GM12878 (cell line): Measurements from ENCODE around the gene MMGT1. TPM values are rescaled to one million over a fixed set of nuclear protein-coding genes. Genes with fewer than 3 reads are reported as not detected.

Experiments used
- ATAC-seq: fragments of 200-7000 bp; cut with Tn5 transposase; 3 replicates; pipeline ENCODE4 v1.9.1; 2020; ENCODE audit warnings: mild to moderate bottlenecking, moderate library complexity
- BruUV-seq: library from RNA; stranded (reverse); fragments of 400-500 nt; replicated peaks from 2 replicates; lab custom pipeline; 2021; lab: Mats Ljungman, UMichigan
- CTCF ChIA-PET: fragments of 300-600 bp; sonication (Branson Sonifier 250); formaldehyde crosslinking; extraction: SDS; loops from one replicate; lab custom pipeline; 2021; ENCODE audit warnings: inconsistent platforms; lab: Yijun Ruan, JAX
- POLR2A ChIA-PET: fragments of 350-600 bp; formaldehyde crosslinking; extraction: SDS; loops from one replicate; lab custom pipeline; 2021; ENCODE audit warnings: inconsistent platforms; lab: Charles Lee
- RAD21 ChIA-PET: fragments of 300-600 bp; sonication (Branson Sonifier 250); formaldehyde crosslinking; loops from one replicate; lab custom pipeline; 2023; ENCODE audit warnings: antibody characterized with exemption; ENCODE audit not compliant: unreplicated experiment; lab: Charles Lee
- SMC1A ChIA-PET: fragments of 300-600 bp; sonication (Branson Sonifier 250); formaldehyde crosslinking; loops from one replicate; lab custom pipeline; 2023; ENCODE audit not compliant: unreplicated experiment, uncharacterized antibody; lab: Charles Lee
- DNase-seq: peaks from one replicate; pipeline ENCODE4 v3.0.0-alpha.2; 2011; ENCODE audit warnings: low read depth, low spot score
- FAIRE-seq: peaks from 3 replicates; lab custom pipeline; 2011; peaks lifted over from hg19 to GRCh38; lab: Jason Lieb, UNC
- H2AFZ ChIP-seq: 2 replicates; pipeline ENCODE4 v1.6.0; 2011; ENCODE audit warnings: low read depth, low read length, control low read depth; ENCODE audit not compliant: control insufficient read depth
- H3K27ac ChIP-seq: 2 replicates; pipeline ENCODE4 v1.5.1; 2011; ENCODE audit warnings: control low read depth; ENCODE audit not compliant: control insufficient read depth, insufficient read depth
- H3K27me3 ChIP-seq, 2 experiments: replicated peaks in 1 of 2; 2 replicates each; pipeline versions ENCODE4 v1.6.0 to v1.6.1; 2011; ENCODE audit warnings: low read length in 1 of 2; ENCODE audit not compliant: control insufficient read depth in 2 of 2, insufficient read depth in 2 of 2
- H3K36me3 ChIP-seq, 2 experiments: 2 replicates each; pipeline ENCODE4 v1.5.1; 2011; ENCODE audit warnings: low read length in 1 of 2; ENCODE audit not compliant: control insufficient read depth in 2 of 2, insufficient read depth in 2 of 2
- H3K4me1 ChIP-seq: 2 replicates; pipeline ENCODE4 v1.6.1; 2011; ENCODE audit warnings: mild to moderate bottlenecking, low read length, moderate library complexity, mixed read lengths; ENCODE audit not compliant: control insufficient read depth, insufficient read depth
- H3K4me2 ChIP-seq: 2 replicates; pipeline ENCODE4 v1.6.0; 2011; ENCODE audit warnings: control low read depth; ENCODE audit not compliant: control insufficient read depth, insufficient read depth
- H3K4me3 ChIP-seq: fragments of 200-600 bp; sonication (generic); 2 replicates; pipeline ENCODE4 v1.5.1; 2016
- H3K79me2 ChIP-seq: 2 replicates; pipeline ENCODE4 v1.6.0; 2011; ENCODE audit warnings: low read length; ENCODE audit not compliant: control insufficient read depth, insufficient read depth
- H3K9ac ChIP-seq: 2 replicates; pipeline ENCODE4 v1.8.0; 2011; ENCODE audit warnings: low read length, control low read depth, mixed read lengths; ENCODE audit not compliant: control insufficient read depth, insufficient read depth
- H3K9me3 ChIP-seq: replicated peaks from 3 replicates; pipeline ENCODE4 v1.5.1; 2011; ENCODE audit warnings: mild to moderate bottlenecking, low read length; ENCODE audit not compliant: control insufficient read depth, insufficient read depth
- H4K20me1 ChIP-seq: 2 replicates; pipeline ENCODE4 v1.6.0; 2011; ENCODE audit not compliant: control insufficient read depth, insufficient read depth
- GATAD2B ChIP-seq: fragments of 450-650 bp; conservative IDR thresholded peaks from 2 replicates; pipeline ENCODE4 v1.6.1; 2017; ENCODE audit warnings: low read depth, mild to moderate bottlenecking, moderate library complexity
- HDAC2 ChIP-seq: fragments of 200-600 bp; sonication (generic); IDR thresholded peaks from 2 replicates; pipeline ENCODE4 v1.6.1; 2017
- PAX8 ChIP-seq: fragments of 450-650 bp; IDR thresholded peaks from 2 replicates; pipeline ENCODE4 v1.6.1; 2017; ENCODE audit warnings: mild to moderate bottlenecking, moderate library complexity
- PML ChIP-seq: IDR thresholded peaks from 2 replicates; pipeline ENCODE4 v1.6.1; 2012; ENCODE audit warnings: low read length, inconsistent platforms
- ZSCAN29 ChIP-seq: fragments of 450-650 bp; IDR thresholded peaks from 2 replicates; pipeline ENCODE4 v1.6.1; 2017; ENCODE audit warnings: mild to moderate bottlenecking, moderate library complexity
- WGBS: methylation state at CpG from one replicate; pipeline ENCODE4 v1.1.6; 2016; ENCODE audit warnings: low lambda C conversion rate; ENCODE audit not compliant: insufficient replicate concordance, insufficient coverage; ENCODE audit errors: missing lambda C conversion rate; 5-methylcytosine and 5-hydroxymethylcytosine counted together
- in situ Hi-C: fragments of 300-500 bp; cut with MboI; formaldehyde crosslinking; loops from 9 replicates; pipeline ENCODE4 v1.14.3; 2018; ENCODE audit warnings: mixed read lengths
- intact Hi-C: fragments of 100-400 bp; cut with micrococcal nuclease; formaldehyde crosslinking; loops from one replicate; pipeline ENCODE4 v1.14.2; 2022; ENCODE audit not compliant: unreplicated experiment
- polyA plus RNA-seq, 11 experiments: library from polyadenylated mRNA; depleted of rRNA in 4 of 11; unstranded in 6 of 11; stranded (reverse) in 5 of 11; fragments of >200 nt; fragmentation: Nextera tagmentation in 4 of 11; fragmentation: Illumina TruSeq in 1 of 11; extraction: Ambion mirVana in 4 of 11; extraction: Trizol in 1 of 11; gene quantifications; 1 replicate in 1 of 11; 2 replicates in 10 of 11; pipeline versions ENCODE4 v1.2.1 to v1.2.3, GENCODE V29; 2011 to 2016; ENCODE audit warnings: inconsistent platforms in 2 of 11, missing spikeins in 2 of 11, low read depth in 1 of 11
- total RNA-seq, 4 experiments: library from RNA; depleted of rRNA in 3 of 4; stranded (reverse); fragments of >200 nt in 3 of 4; fragmentation: Illumina TruSeq in 1 of 4; extraction: Trizol in 1 of 4; gene quantifications; 2 replicates each; pipeline versions ENCODE4 v1.2.1 to v1.2.3, GENCODE V29; 2013 to 2021
- TF ChIP-seq, protein P1 (sequence below): IDR thresholded peaks from 2 replicates; pipeline ENCODE4 v1.6.1; 2012; ENCODE audit warnings: improper control_type of control experiment, low read depth, low read length; ENCODE audit not compliant: insufficient replicate concordance

MMGT1 gene
- total and polyA plus RNA-seq, 10 of the 15 experiments (the other 5 are each of a cell fraction or from before 2014, with no cell fraction given), result 8.8 to 19.2 (median 13.7) TPM

DNA sequence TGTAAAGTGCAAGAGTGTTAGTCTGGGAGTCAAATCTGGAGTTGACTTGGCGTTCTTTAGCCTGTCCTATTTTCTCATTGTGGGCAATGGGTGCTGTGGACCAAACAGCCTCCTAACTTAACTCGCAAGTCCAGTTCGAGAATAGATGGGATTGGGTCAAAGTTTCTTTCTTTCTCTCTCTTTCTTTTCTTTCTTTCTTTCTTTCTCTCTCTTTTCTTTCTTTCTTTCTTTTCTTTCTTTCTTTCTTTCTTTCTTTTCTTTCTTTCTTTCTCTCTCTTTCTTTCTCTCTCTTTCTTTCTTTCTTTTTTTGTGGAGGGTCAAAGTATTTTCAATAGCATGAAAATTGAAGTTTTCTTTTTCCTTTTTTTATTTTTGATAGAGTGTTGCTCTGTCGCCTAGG, 14.5 kb upstream of the MMGT1 start:
- in situ Hi-C loops, result no loop called here
- FAIRE-seq (no peak), DNase-seq (no peak), ATAC-seq (no peak)
- CTCF ChIA-PET, result interaction anchor here (0.8 kb wide), 1 partner anchor 10 kb away, joined by 3 read pairs; no protein-coding TSS in a partner anchor
- no TSS peak for BruUV-seq
- Histone ChIP-seq H2AFZ (no peak overlapping the region), H3K79me2 (peaks cover 6% of the 10 kb centered on the region), H4K20me1 (no peaks in the 10 kb centered on the region), H3K9me3 (no peaks in the 10 kb centered on the region), H3K4me3 (no peak overlapping the region), H3K27me3 (no peaks in the 10 kb centered on the region), H3K4me1 (no peaks in the 10 kb centered on the region), H3K27ac (no peak overlapping the region), H3K9ac (no peak overlapping the region), H3K4me2 (peak overlapping the region; percentile 33), H3K36me3 (no peaks in the 10 kb centered on the region)
- intact Hi-C loops, result no loop called here
- SMC1A ChIA-PET, result interaction anchor here (0.9 to 1.3 kb wide), 4 partner anchors 11 to 33 kb away, joined by 3 to 6 read pairs (median 4); no protein-coding TSS in a partner anchor
- RAD21 ChIA-PET, result no interaction called here
- TF ChIP-seq GATAD2B, result no peak
- no peak for TF ChIP-seq PML
- no peak for TF ChIP-seq HDAC2
- TF ChIP-seq, protein P1, sequence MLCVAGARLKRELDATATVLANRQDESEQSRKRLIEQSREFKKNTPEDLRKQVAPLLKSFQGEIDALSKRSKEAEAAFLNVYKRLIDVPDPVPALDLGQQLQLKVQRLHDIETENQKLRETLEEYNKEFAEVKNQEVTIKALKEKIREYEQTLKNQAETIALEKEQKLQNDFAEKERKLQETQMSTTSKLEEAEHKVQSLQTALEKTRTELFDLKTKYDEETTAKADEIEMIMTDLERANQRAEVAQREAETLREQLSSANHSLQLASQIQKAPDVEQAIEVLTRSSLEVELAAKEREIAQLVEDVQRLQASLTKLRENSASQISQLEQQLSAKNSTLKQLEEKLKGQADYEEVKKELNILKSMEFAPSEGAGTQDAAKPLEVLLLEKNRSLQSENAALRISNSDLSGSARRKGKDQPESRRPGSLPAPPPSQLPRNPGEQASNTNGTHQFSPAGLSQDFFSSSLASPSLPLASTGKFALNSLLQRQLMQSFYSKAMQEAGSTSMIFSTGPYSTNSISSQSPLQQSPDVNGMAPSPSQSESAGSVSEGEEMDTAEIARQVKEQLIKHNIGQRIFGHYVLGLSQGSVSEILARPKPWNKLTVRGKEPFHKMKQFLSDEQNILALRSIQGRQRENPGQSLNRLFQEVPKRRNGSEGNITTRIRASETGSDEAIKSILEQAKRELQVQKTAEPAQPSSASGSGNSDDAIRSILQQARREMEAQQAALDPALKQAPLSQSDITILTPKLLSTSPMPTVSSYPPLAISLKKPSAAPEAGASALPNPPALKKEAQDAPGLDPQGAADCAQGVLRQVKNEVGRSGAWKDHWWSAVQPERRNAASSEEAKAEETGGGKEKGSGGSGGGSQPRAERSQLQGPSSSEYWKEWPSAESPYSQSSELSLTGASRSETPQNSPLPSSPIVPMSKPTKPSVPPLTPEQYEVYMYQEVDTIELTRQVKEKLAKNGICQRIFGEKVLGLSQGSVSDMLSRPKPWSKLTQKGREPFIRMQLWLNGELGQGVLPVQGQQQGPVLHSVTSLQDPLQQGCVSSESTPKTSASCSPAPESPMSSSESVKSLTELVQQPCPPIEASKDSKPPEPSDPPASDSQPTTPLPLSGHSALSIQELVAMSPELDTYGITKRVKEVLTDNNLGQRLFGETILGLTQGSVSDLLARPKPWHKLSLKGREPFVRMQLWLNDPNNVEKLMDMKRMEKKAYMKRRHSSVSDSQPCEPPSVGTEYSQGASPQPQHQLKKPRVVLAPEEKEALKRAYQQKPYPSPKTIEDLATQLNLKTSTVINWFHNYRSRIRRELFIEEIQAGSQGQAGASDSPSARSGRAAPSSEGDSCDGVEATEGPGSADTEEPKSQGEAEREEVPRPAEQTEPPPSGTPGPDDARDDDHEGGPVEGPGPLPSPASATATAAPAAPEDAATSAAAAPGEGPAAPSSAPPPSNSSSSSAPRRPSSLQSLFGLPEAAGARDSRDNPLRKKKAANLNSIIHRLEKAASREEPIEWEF, result no peak
- no peak for TF ChIP-seq PAX8
- no peak for TF ChIP-seq ZSCAN29
- POLR2A ChIA-PET, result interaction anchor here (0.7 kb wide), 1 partner anchor 68 kb away, joined by 3 read pairs; no protein-coding TSS in a partner anchor
- WGBS, result 68% methylated on average over 4 of the region's 4 CpGs
